Activated naive CD8-positive, alpha-beta T cell treated with anti-CD3 and anti-CD28 coated beads, Interleukin-2, amount 50 U/mL, for 24 hours (primary cell): ENCODE measurements around the gene SMIM10L2A.

ENCODE experiments used
- ATAC-seq: fragments of 150-1000 bp; cut with Tn5 transposase; one replicate; pipeline ENCODE4 v1.10.0; 2021
- DNase-seq: peaks from one replicate; pipeline ENCODE4 v3.0.0; 2021
- H3K27ac Mint-ChIP-seq: one replicate; pipeline ENCODE4 v1.8.0; 2021; ENCODE audit warnings: mild to moderate bottlenecking, mixed read lengths
- H3K27me3 Mint-ChIP-seq: one replicate; pipeline ENCODE4 v1.8.0; 2021; ENCODE audit warnings: mixed read lengths
- H3K36me3 Mint-ChIP-seq: one replicate; pipeline ENCODE4 v1.8.0; 2021; ENCODE audit warnings: low read depth, mixed read lengths
- H3K4me1 Mint-ChIP-seq: one replicate; pipeline ENCODE4 v1.8.0; 2021; ENCODE audit warnings: mixed read lengths
- H3K4me3 Mint-ChIP-seq: one replicate; pipeline ENCODE4 v1.8.0; 2021; ENCODE audit warnings: mild to moderate bottlenecking, moderate library complexity, mixed read lengths
- H3K9me3 Mint-ChIP-seq: one replicate; pipeline ENCODE4 v1.8.0; 2021; ENCODE audit warnings: mixed read lengths

Gene SMIM10L2A

GRCh38 chrX:135432881-135433521 is 11.3 kb downstream of the SMIM10L2A start:
- ATAC-seq, result no peak

GRCh38 chrX:135433531-135434257 is 11.9 kb downstream of the SMIM10L2A start:
- H3K9me3 Mint-ChIP-seq, result peaks cover 13% of the 10 kb centered on the region
- no peak for DNase-seq
- no peak for ATAC-seq

More at GRCh38 chrX:135432881-135433521, 11.3 kb downstream of the SMIM10L2A start:
- Mint-ChIP-seq H3K4me1 (peaks cover 9% of the 10 kb centered on the region), H3K27ac (no peak overlapping the region), H3K9me3 (peaks cover 13% of the 10 kb centered on the region), H3K27me3 (peaks cover 4% of the 10 kb centered on the region), H3K36me3 (no peaks in the 10 kb centered on the region), H3K4me3 (no peak overlapping the region)
- DNase-seq, result no peak

GRCh38 chrX:135434258-135435138 is 12.8 kb downstream of the SMIM10L2A start:
- H3K9me3 Mint-ChIP-seq, result peaks cover 13% of the 10 kb centered on the region
- no peaks in the 10 kb centered on the region for H3K36me3 Mint-ChIP-seq
- H3K4me3 Mint-ChIP-seq, result no peak overlapping the region
- ATAC-seq (no peak), DNase-seq (no peak)
- peaks cover 4% of the 10 kb centered on the region for H3K27me3 Mint-ChIP-seq
- peaks cover 9% of the 10 kb centered on the region for H3K4me1 Mint-ChIP-seq
- H3K27ac Mint-ChIP-seq, result no peak overlapping the region

More at GRCh38 chrX:135433531-135434257, 11.9 kb downstream of the SMIM10L2A start:
- H3K27me3 Mint-ChIP-seq, result peaks cover 4% of the 10 kb centered on the region
- no peak overlapping the region for H3K27ac Mint-ChIP-seq
- H3K36me3 Mint-ChIP-seq, result no peaks in the 10 kb centered on the region
- H3K4me1 Mint-ChIP-seq, result peaks cover 9% of the 10 kb centered on the region
- H3K4me3 Mint-ChIP-seq, result no peak overlapping the region

GRCh38 chrX:135435139-135435922 is 13.6 kb downstream of the SMIM10L2A start:
- H3K4me3 Mint-ChIP-seq, result no peak overlapping the region
- peaks cover 9% of the 10 kb centered on the region for H3K4me1 Mint-ChIP-seq
- no peaks in the 10 kb centered on the region for H3K36me3 Mint-ChIP-seq
- ATAC-seq, result no peak
- no peak for DNase-seq
- no peak overlapping the region for H3K27ac Mint-ChIP-seq
- H3K27me3 Mint-ChIP-seq, result peaks cover under 1% of the 10 kb centered on the region
- peaks cover 7% of the 10 kb centered on the region for H3K9me3 Mint-ChIP-seq

- H3K4me1 Mint-ChIP-seq, result peaks cover 9% of the 10 kb centered on the region
- ATAC-seq (no peak), DNase-seq (no peak)
- H3K36me3 Mint-ChIP-seq, result no peaks in the 10 kb centered on the region
- no peaks in the 10 kb centered on the region for H3K27me3 Mint-ChIP-seq
- no peak overlapping the region for H3K4me3 Mint-ChIP-seq
- peaks cover 6% of the 10 kb centered on the region for H3K9me3 Mint-ChIP-seq
- H3K27ac Mint-ChIP-seq, result no peak overlapping the region
These were observed 14.2 kb downstream of the SMIM10L2A start for GRCh38 chrX:135435933-135436332.

GRCh38 chrX:135436456-135436855 is 14.7 kb downstream of the SMIM10L2A start:
- no peak for ATAC-seq
- H3K27me3 Mint-ChIP-seq, result no peaks in the 10 kb centered on the region
- H3K27ac Mint-ChIP-seq, result no peak overlapping the region
- H3K4me3 Mint-ChIP-seq, result no peak overlapping the region
- DNase-seq, result no peak
- peaks cover 3% of the 10 kb centered on the region for H3K9me3 Mint-ChIP-seq
- H3K4me1 Mint-ChIP-seq, result peaks cover 7% of the 10 kb centered on the region
- H3K36me3 Mint-ChIP-seq, result no peaks in the 10 kb centered on the region

GRCh38 chrX:135436966-135437866 is 15.5 kb downstream of the SMIM10L2A start:
- no peak overlapping the region for H3K4me3 Mint-ChIP-seq
- H3K36me3 Mint-ChIP-seq, result no peaks in the 10 kb centered on the region
- no peaks in the 10 kb centered on the region for H3K9me3 Mint-ChIP-seq
- DNase-seq, result no peak
- no peaks in the 10 kb centered on the region for H3K4me1 Mint-ChIP-seq
- ATAC-seq, result no peak
- no peaks in the 10 kb centered on the region for H3K27me3 Mint-ChIP-seq
- no peak overlapping the region for H3K27ac Mint-ChIP-seq

GRCh38 chrX:135437867-135438733 is 16.4 kb downstream of the SMIM10L2A start:
- H3K9me3 Mint-ChIP-seq, result no peaks in the 10 kb centered on the region
- H3K27me3 Mint-ChIP-seq, result no peaks in the 10 kb centered on the region
- no peak overlapping the region for H3K27ac Mint-ChIP-seq
- H3K4me3 Mint-ChIP-seq, result no peak overlapping the region
- H3K4me1 Mint-ChIP-seq, result no peaks in the 10 kb centered on the region
- H3K36me3 Mint-ChIP-seq, result no peaks in the 10 kb centered on the region
- ATAC-seq, result no peak
- DNase-seq, result no peak

- H3K9me3 Mint-ChIP-seq, result no peaks in the 10 kb centered on the region
- no peak for ATAC-seq
- no peak overlapping the region for H3K4me3 Mint-ChIP-seq
- no peak for DNase-seq
- H3K27ac Mint-ChIP-seq, result no peak overlapping the region
- no peaks in the 10 kb centered on the region for H3K27me3 Mint-ChIP-seq
- no peaks in the 10 kb centered on the region for H3K36me3 Mint-ChIP-seq
- no peaks in the 10 kb centered on the region for H3K4me1 Mint-ChIP-seq
These were observed 16.9 kb downstream of the SMIM10L2A start for GRCh38 chrX:135438734-135439043.

- Mint-ChIP-seq H3K27ac (no peak overlapping the region), H3K27me3 (no peaks in the 10 kb centered on the region), H3K4me3 (no peak overlapping the region), H3K36me3 (no peaks in the 10 kb centered on the region), H3K9me3 (no peaks in the 10 kb centered on the region), H3K4me1 (no peaks in the 10 kb centered on the region)
- DNase-seq, result no peak
- no peak for ATAC-seq
These were observed 28.1 kb downstream of the SMIM10L2A start for GRCh38 chrX:135449637-135450550.

- no peak for ATAC-seq
These were observed 31.6 kb downstream of the SMIM10L2A start for GRCh38 chrX:135453381-135453780.

GRCh38 chrX:135454816-135455215 is 33.1 kb downstream of the SMIM10L2A start:
- Mint-ChIP-seq H3K27me3 (peaks cover 3% of the 10 kb centered on the region), H3K36me3 (no peaks in the 10 kb centered on the region), H3K4me3 (no peak overlapping the region), H3K9me3 (peaks cover 5% of the 10 kb centered on the region), H3K27ac (no peak overlapping the region), H3K4me1 (no peaks in the 10 kb centered on the region)
- no peak for ATAC-seq
- DNase-seq, result no peak

More at GRCh38 chrX:135453381-135453780, 31.6 kb downstream of the SMIM10L2A start:
- Mint-ChIP-seq H3K36me3 (no peaks in the 10 kb centered on the region), H3K9me3 (peaks cover 5% of the 10 kb centered on the region), H3K27ac (no peak overlapping the region), H3K4me3 (no peak overlapping the region), H3K4me1 (no peaks in the 10 kb centered on the region), H3K27me3 (peaks cover 3% of the 10 kb centered on the region)
- no peak for DNase-seq
